AG09309 (cell line): Measurements from ENCODE around the gene PLEKHG2.

Experiments used
- DNase-seq: peaks from one replicate; pipeline ENCODE4 v3.0.0-alpha.2; 2010; ENCODE audit warnings: low read depth
- H3K4me3 ChIP-seq: 2 replicates; pipeline ENCODE4 v1.5.1; 2011; ENCODE audit warnings: mild to moderate bottlenecking, low read depth, low read length, moderate library complexity; ENCODE audit not compliant: control insufficient read depth
- TF ChIP-seq, protein P1 (sequence below): IDR thresholded peaks from 2 replicates; pipeline ENCODE4 v1.5.1; 2011; ENCODE audit warnings: mild to moderate bottlenecking, low read depth, low read length, inconsistent platforms; ENCODE audit not compliant: insufficient read depth, control insufficient read depth; ENCODE audit errors: missing control alignments

Gene PLEKHG2

GRCh38 chr19:39385629-39386411 is 26.6 kb upstream of the PLEKHG2 start:
- TF ChIP-seq, protein P1, sequence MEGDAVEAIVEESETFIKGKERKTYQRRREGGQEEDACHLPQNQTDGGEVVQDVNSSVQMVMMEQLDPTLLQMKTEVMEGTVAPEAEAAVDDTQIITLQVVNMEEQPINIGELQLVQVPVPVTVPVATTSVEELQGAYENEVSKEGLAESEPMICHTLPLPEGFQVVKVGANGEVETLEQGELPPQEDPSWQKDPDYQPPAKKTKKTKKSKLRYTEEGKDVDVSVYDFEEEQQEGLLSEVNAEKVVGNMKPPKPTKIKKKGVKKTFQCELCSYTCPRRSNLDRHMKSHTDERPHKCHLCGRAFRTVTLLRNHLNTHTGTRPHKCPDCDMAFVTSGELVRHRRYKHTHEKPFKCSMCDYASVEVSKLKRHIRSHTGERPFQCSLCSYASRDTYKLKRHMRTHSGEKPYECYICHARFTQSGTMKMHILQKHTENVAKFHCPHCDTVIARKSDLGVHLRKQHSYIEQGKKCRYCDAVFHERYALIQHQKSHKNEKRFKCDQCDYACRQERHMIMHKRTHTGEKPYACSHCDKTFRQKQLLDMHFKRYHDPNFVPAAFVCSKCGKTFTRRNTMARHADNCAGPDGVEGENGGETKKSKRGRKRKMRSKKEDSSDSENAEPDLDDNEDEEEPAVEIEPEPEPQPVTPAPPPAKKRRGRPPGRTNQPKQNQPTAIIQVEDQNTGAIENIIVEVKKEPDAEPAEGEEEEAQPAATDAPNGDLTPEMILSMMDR = no peak
- no peak overlapping the region for H3K4me3 ChIP-seq
- no peak for DNase-seq

GRCh38 chr19:39386557-39386956 is 25.9 kb upstream of the PLEKHG2 start:
- DNase-seq = no peak
- H3K4me3 ChIP-seq = no peak overlapping the region
- TF ChIP-seq, protein P1 = no peak

- TF ChIP-seq, protein P1 = no peak
- no peak for DNase-seq
- H3K4me3 ChIP-seq = no peak overlapping the region
Observed at GRCh38 chr19:39388657-39389056, 23.8 kb upstream of the PLEKHG2 start.

DNA sequence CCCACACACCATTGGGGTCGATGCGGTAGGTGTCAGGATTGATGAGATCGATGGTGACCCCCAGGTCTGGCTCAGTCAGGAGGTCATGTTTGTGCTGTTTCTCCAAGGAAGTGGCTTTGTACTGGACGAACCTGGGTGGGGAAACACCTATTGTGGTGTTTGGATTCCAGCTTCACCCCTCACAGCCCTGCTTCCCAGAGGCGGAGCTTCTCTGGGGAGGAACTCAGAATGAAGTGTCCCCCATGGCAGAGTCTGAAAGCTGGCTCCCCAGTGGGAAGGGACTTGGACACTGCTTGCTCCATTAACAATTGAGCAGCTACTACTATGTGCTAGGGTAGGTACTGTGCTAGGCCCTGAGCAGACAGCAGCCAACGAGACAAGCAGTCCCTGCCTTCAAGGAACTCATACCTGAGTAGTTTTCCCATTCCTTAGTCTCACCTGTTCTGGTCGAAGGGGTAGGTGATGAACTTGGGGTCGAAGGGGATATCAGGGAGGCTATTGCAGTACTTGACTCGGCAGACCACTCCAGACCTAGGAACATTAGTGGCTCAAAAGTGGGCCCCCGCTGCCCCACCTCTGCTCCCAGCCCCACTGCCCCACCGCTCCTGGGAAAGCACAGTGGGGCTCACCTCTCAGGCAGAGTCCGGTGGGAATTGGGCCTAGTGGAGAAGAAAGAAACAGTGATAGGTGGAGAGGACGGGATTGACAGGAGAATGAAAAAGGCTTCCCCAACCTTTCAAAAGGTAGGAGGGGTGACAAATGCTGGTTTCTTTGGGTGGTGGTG is 22.6 kb upstream of the PLEKHG2 start:
- TF ChIP-seq, protein P1 = no peak
- no peak for DNase-seq
- H3K4me3 ChIP-seq = peak overlapping the region; percentile 100

- DNase-seq = no peak
- H3K4me3 ChIP-seq = peak overlapping the region; percentile 100
- TF ChIP-seq, protein P1 = no peak
Observed at GRCh38 chr19:39390451-39390750, 22.1 kb upstream of the PLEKHG2 start.

DNA sequence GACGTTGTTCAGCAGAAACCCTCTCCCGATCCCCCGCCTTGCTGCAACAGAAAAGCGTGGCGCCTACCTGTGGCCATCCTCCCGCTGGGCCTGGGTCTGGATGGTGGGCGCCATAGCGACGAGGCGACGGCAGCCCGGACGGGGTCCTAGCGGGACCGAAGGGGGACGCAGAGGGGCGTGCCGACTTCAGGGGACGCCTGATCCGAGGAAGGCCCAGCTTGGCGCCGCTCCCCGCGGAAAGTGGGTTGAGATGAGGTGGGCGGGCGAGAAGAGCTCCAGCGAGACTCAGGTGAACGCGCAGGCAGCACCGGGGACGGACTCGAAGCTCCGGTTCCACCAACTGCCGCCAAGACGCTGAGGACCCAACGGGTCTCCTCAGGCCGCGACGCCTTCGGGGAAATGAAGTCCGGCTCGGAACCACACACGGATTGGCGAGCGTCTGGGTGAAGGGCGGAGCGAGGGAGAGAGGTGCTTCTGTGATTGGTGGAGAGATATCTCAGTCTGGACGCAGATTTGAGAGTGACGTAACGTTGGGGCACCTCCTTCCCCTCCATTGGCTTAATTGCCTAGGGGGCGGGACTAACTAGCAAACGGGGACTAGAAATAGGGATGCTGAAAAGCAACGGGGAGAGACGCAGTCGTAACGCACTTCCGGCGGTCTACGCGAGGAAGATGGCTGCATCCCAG is 21.6 kb upstream of the PLEKHG2 start, which contains the start of the genes MED29 and PAF1:
Gene MED29, plus strand, starts transcription at position 628 of the 687 bp plus-strand sequence. Its CDS starts 45 bp downstream, at position 673.
Gene PAF1, minus strand, starts transcription at position 356 of the 687 bp plus-strand sequence. Its CDS starts 242 bp downstream, at position 114.
- peak within 1 kb of the TSS; percentile 100 for H3K4me3 ChIP-seq
- TF ChIP-seq, protein P1 = no peak
- peak; percentile 99 for DNase-seq
